Body of pancreas (tissue), 4 donors: ENCODE results near the gene BNIPL.

Experiments
- CTCF ChIP-seq, 7 experiments: fragments of 450-650 bp in 4 of 7; fragments of 200-600 bp in 3 of 7; sonication (generic) in 3 of 7; IDR thresholded peaks; one replicate each; pipeline ENCODE4 v1.5.1; 2016 to 2019; ENCODE audit warnings: antibody characterized with exemption in 7 of 7
- POLR2A ChIP-seq, 3 donors: fragments of 450-650 bp; IDR thresholded peaks; one replicate each; pipeline ENCODE4 v1.6.1; 2016; ENCODE audit warnings: antibody characterized with exemption in 3 of 3, mild to moderate bottlenecking in 2 of 3

- TF ChIP-seq CTCF (IDR thresholded peaks at IDR 0.05) (no peak), POLR2A (IDR thresholded peaks at IDR 0.05) (no peak)
Measured at GRCh38 chr1:151065089-151065645, 28.8 kb downstream of the BNIPL start.
